ENCODE measurements around the gene KCTD11. TPM values are rescaled to one million over a fixed set of nuclear protein-coding genes. Genes with fewer than 3 reads are reported as not detected.

KCTD11 gene
- total and polyA plus RNA-seq, 2 of the 13 experiments (the other 11 are each of a cell fraction or from before 2014, with no cell fraction given) = 1.6 to 2.6 TPM

GRCh38 chr17:7403977-7404736, 52.2 kb downstream of the KCTD11 start, which contains the start of gene TMEM256:
TMEM256 (minus strand) TSS chr17:7404097; CDS start chr17:7404084, 13 bp downstream.
- Histone ChIP-seq H3K4me2 (ENCODE audit: low read depth, low read length) (peak within 1 kb of the TSS; percentile 100), H3K79me2 (ENCODE audit: insufficient read depth, low read length) (peaks cover 4% of the 10 kb centered on the region), H3K27me3 (ENCODE audit: control insufficient read depth in 1 of 2, insufficient read depth in 2 of 2, low read length in 2 of 2) (no peaks in the 10 kb centered on the region; a peak in 2 of 5 replicates), H3K9me3 (ENCODE audit: low read length) (no peaks in the 10 kb centered on the region), H4K20me1 (ENCODE audit: insufficient read depth, low read length) (no peaks in the 10 kb centered on the region), H3K9ac (ENCODE audit: insufficient read depth, low read depth, low read length) (peak within 1 kb of the TSS; percentile 90), H3K4me3 (replicated peaks in 1 of 3; ENCODE audit: insufficient read depth in 1 of 3, low read depth in 2 of 3, low read length in 3 of 3) (peak within 1 kb of the TSS; percentile 76 to 95 (median 80)), H3K4me1 (ENCODE audit: insufficient read depth, low read length) (peaks cover 18% of the 10 kb centered on the region), H3K36me3 (replicated peaks in 1 of 2; ENCODE audit: control insufficient read depth in 1 of 2, insufficient read depth in 2 of 2, low read length in 2 of 2) (no peaks in the 10 kb centered on the region), H3K27ac (ENCODE audit: extremely low read length, insufficient read depth, low read length) (peak within 1 kb of the TSS; percentile 99), H2AFZ (ENCODE audit: low read length) (no peak within 1 kb of the TSS)
- POLR2A ChIA-PET = interaction anchor here (0.6 to 3.3 kb wide), 50 partner anchors 8 to 978 kb away, joined by 3 to 76 read pairs (median 4); partner anchors contain the start of genes ASGR2, CD68, CHRNB1 and DVL2
- CTCF ChIA-PET (ENCODE audit: low intra/inter-chr PET ratio, low total read pairs) = no interaction called here
- 2% methylated on average over 22 of the region's 49 CpGs for WGBS (ENCODE audit: low lambda C conversion rate)
- no TSS peak for BruUV-seq (replicated peaks)
- in situ Hi-C loops (cut with HindIII; ENCODE audit: extremely low pct_ligation_motif_present, low pct_unique_long_range_greater_than_20kb) (no loop called here), intact Hi-C loops (cut with micrococcal nuclease; ENCODE audit: unreplicated experiment) (loop anchor here (1.0 to 5.0 kb wide), 3 partner anchors 31 to 78 kb away; partner anchors contain the start of genes POLR2A, SLC35G6, TMEM102 and TMEM95)
- ATAC-seq (peak; percentile 95), FAIRE-seq (peak; percentile 97), DNase-seq (ENCODE audit: low spot score) (peak; percentile 98)
- TF ChIP-seq FOXA3 (CRISPR knock-in tag; IDR thresholded peaks at IDR 0.05) (peak; percentile 35; the same call in 1 of the 2 replicates), IKZF5 (CRISPR knock-in tag; IDR thresholded peaks at IDR 0.05) (0 out of 2 replicates have a peak, but pooled peaks have one; percentile 41), SP5 (CRISPR knock-in tag; IDR thresholded peaks at IDR 0.05; ENCODE audit: borderline replicate concordance, low read depth) (0 out of 2 replicates have a peak, but pooled peaks have one; percentile 6), ZNF260 (CRISPR knock-in tag; IDR thresholded peaks at IDR 0.05; ENCODE audit: borderline replicate concordance, low read depth) (no peak), POLR2AphosphoS5 (IDR thresholded peaks at IDR 0.05; ENCODE audit: low read depth, low read length) (peak; percentile 94), MBNL3 (CRISPR knock-in tag; conservative IDR thresholded peaks at IDR 0.05) (no peak), ZNF331 (CRISPR knock-in tag; IDR thresholded peaks at IDR 0.05) (0 out of 2 replicates have a peak, but pooled peaks have one; percentile 27), SRF (IDR thresholded peaks at IDR 0.05; ENCODE audit: low read depth, low read length) (peak; percentile 17; the same call in 1 of the 2 replicates), PPARG (CRISPR knock-in tag; conservative IDR thresholded peaks at IDR 0.05) (no peak), ZNF747 (CRISPR knock-in tag; IDR thresholded peaks at IDR 0.05; ENCODE audit: borderline replicate concordance) (0 out of 2 replicates have a peak, but pooled peaks have one; percentile 24), ZNF317 (CRISPR knock-in tag; IDR thresholded peaks at IDR 0.05) (no peak), PCBP2 (optimal IDR thresholded peaks at IDR 0.05; ENCODE audit: low read depth, low read length, poor library complexity, severe bottlenecking) (no peak), YY1 (IDR thresholded peaks at IDR 0.05; ENCODE audit: insufficient read depth, insufficient replicate concordance, low read depth, low read length) (peak; percentile 90), TSC22D2 (CRISPR knock-in tag; IDR thresholded peaks at IDR 0.05; ENCODE audit: borderline replicate concordance) (no peak), ELF3 (CRISPR knock-in tag; IDR thresholded peaks at IDR 0.05) (no peak), NCOA5 (CRISPR knock-in tag; IDR thresholded peaks at IDR 0.05) (no peak), ATF5 (CRISPR knock-in tag; IDR thresholded peaks at IDR 0.05; ENCODE audit: low read depth) (no peak), REL (CRISPR knock-in tag; conservative IDR thresholded peaks at IDR 0.05) (no peak), EED (CRISPR knock-in tag; IDR thresholded peaks at IDR 0.05) (0 out of 2 replicates have a peak, but pooled peaks have one; percentile 58), ZSCAN20 (CRISPR knock-in tag; IDR thresholded peaks at IDR 0.05; ENCODE audit: borderline replicate concordance) (no peak), ZNF24 (IDR thresholded peaks at IDR 0.05) (no peak), ZNF280B (CRISPR knock-in tag; IDR thresholded peaks at IDR 0.05; ENCODE audit: borderline replicate concordance) (no peak)
